HuH-7.5 (cell line): ENCODE results near the gene NKG7.
A peak's percentile ranks its signal among the peaks of the same experiment; 100 is the strongest.

ENCODE experiments used
- DNase-seq: peaks from one replicate; pipeline ENCODE4 v3.0.0; 2011; ENCODE audit warnings: low spot score

NKG7 gene

GRCh38 chr19:51391073-51391611 lies 18.7 kb upstream of the NKG7 start:
- no peak for DNase-seq

- no peak for DNase-seq
Observed at GRCh38 chr19:51389143-51389542, 16.7 kb upstream of the NKG7 start.

DNA sequence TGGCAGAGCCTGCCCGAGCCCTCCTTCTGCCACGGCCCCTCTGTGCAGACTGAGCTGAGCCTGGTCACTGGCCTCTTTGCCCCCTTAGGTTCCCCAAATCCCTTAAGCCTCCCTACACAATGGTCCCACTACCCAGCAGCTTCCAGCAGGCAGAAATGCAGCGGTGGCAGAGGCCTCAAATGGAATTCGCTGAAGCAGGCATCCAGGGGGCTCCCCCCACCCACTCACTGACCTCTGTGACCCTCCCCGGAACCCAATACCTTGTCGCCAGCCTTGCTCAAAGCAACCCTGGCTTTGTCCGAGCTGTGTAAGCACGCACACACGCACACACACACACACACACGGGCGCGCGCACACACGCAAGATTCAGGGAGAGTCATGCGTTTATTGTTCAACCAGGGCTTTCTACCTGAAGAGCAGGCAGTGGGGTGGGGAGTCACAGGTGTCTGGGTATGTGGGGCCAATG lies 15.5 kb upstream of the NKG7 start, which contains the start of gene LIM2:
Gene LIM2, minus strand, starts transcription at position 51 of the 466 bp plus-strand sequence. CDS start 531 bp downstream, outside the sequence.
- no peak for DNase-seq

DNA sequence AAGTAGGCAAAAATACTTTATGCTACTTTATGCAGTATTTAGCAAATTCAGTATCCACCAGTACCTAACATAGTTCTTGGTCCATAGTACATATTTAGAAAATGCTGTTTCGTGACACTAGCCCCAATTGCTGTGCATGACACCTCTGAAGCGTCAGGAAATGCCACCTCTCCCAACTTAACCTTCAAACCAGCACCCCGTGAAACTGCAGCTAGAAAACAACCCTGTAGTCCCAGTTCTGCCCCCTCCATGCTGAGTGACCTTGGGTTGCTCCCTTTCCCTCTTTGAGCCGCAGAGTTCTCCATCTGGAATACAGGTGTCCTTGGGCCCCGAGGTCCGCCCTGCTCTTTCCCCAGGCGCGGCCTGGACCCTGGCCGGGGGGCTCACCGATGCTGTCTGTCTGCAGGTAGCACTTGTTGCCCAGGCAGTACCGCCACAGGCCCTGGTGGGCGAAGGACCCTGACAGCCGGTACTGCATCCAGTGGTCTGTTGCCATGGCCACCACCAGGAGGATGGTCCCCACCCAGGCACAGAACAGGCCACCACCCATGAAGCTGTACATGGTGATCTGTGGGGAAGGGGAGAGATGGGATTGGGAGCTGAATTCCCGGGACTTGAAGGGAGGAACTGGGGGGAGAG lies 14.5 kb upstream of the NKG7 start:
- DNase-seq: no peak

GRCh38 chr19:51382004-51382403 lies 9.6 kb upstream of the NKG7 start:
- no peak for DNase-seq

DNA sequence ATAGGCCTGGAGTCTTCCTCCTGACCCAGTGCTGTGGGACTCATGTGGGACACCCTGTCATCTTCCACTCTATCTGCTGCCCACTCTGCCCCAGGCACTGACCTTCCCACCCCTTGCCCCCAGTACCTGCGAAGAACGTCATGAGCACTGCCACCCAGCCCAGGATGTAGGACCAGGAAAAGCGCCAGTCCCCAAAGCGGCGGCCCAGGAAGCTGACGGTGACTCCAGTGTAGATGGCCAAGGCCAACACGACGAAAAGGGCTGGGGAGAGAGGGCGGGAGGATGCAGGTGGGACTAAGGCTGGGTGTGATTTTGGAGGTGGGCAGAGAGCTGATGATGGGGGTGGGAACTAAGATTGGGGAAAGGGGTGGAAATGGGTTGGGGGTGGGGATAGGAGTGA lies 7.9 kb upstream of the NKG7 start:
- DNase-seq: no peak

GRCh38 chr19:51377422-51377821 lies 5.0 kb upstream of the NKG7 start:
- DNase-seq: no peak

GRCh38 chr19:51375504-51376221 lies 3.2 kb upstream of the NKG7 start:
- DNase-seq: no peak

GRCh38 chr19:51372021-51372648 lies 319 bp downstream of the NKG7 start:
- DNase-seq: no peak

GRCh38 chr19:51371186-51371690 lies 1.2 kb downstream of the NKG7 start:
- no peak for DNase-seq

DNA sequence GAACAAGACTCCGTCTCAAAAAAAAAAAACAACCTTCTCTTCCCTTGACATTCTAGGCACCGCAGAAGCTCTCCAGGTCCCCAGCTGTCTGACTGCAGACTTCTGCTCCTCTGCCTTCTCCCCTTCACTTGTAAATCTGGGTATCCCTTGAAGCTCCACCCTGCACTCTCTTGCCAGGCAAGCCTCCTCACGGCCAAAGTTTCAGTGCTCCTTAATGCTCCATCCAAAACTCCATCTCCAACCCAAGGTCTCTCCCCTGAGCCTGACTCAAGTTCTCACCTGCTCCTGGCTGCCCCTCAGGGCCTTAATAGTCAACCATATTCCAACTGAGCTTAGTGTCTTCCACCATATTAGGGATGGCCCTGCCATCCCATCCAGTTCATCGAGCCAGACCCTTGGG lies 2.2 kb downstream of the NKG7 start:
- DNase-seq: no peak

GRCh38 chr19:51368366-51369282 lies 3.8 kb downstream of the NKG7 start, which contains the start of gene CLDND2:
Gene CLDND2 (minus strand): TSS chr19:51369003. CDS start chr19:51368577, 426 bp downstream.
- DNase-seq: no peak

GRCh38 chr19:51367565-51368365 lies 4.7 kb downstream of the NKG7 start:
- DNase-seq: peak; percentile 89

- DNase-seq: no peak
Observed at GRCh38 chr19:51367255-51367564, 5.2 kb downstream of the NKG7 start.

DNA sequence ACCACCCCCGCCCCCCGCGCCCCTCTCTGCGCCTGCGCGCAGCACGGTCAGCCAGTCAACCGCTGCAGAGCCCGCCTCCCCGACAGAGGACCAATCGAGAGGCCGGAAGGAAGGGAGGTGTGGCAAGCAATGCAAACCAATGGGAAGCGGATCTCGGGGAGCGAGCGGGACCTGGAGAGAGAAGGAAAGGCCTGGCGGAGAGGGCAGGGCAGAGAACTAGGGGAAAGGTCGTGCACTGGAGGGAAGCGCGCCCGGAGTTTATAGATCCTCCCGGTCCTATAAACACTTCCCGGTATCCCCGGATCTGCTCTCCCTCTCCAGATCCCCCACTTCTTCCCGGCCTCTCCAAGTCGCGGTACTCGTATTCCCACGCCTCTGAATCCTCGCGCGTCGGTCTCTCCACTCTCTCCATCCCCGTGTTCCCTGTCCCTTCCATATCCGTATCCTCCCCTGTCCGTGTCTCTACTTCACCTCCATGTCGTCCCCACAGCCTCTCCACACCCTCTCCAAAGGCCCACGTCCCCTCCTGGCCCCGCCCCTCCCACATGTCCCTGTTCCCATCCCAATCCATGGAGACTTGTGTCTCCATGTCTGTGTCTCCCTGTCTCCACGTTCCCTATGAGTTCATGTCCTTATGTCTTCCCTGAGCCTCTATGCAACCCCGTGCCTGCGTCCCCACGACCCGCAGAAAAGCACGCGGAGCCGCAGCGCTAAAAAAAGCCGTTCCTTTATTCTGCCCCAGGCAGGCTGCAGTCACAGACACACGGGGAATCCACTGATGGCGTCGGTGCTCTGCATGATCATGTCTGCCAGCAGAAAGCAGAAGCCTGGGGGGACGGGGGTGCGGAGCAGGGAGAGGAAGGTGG lies 5.8 kb downstream of the NKG7 start:
- DNase-seq: peak; percentile 94

GRCh38 chr19:51365965-51366388 lies 6.5 kb downstream of the NKG7 start, which contains the start of gene ETFB:
Gene ETFB (minus strand): TSS chr19:51366388. CDS start chr19:51366326, 62 bp downstream.
- no peak for DNase-seq

DNA sequence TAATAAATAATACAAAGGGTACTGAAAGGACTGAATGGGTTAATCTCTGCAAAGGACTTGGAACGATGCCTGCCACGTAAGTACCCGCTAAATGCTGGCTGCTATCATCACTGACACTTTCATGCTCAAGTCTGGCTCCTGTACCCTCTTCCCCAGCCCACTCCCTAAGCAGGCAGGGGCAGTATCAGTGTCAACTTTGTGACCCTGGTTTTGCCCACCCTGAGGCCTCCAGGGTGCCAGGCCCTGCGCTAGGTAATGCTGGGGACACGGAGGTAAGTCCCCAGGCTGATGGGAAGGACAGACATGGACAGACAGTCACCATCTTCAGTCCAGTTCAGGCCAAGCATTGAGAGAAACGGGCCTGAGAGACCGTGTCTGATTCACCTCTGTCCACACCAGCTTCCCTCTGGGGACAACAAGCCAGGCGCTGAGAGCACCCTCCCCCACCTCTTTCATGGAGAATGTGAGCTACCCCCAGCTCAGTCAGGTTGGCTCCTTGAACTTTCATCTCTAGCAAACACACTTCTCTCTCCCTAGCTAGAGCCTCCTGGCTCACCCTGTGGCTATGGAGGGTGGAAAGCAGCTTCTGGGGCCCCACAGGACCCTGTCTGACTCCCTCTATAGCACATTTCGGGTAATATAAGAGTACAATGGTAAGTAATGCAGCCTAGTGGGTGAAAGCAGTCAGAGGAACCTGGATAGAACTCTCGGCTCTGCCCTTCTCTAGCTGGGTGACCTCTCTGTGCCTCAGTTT lies 7.1 kb downstream of the NKG7 start:
- peak; percentile 30 for DNase-seq

DNA sequence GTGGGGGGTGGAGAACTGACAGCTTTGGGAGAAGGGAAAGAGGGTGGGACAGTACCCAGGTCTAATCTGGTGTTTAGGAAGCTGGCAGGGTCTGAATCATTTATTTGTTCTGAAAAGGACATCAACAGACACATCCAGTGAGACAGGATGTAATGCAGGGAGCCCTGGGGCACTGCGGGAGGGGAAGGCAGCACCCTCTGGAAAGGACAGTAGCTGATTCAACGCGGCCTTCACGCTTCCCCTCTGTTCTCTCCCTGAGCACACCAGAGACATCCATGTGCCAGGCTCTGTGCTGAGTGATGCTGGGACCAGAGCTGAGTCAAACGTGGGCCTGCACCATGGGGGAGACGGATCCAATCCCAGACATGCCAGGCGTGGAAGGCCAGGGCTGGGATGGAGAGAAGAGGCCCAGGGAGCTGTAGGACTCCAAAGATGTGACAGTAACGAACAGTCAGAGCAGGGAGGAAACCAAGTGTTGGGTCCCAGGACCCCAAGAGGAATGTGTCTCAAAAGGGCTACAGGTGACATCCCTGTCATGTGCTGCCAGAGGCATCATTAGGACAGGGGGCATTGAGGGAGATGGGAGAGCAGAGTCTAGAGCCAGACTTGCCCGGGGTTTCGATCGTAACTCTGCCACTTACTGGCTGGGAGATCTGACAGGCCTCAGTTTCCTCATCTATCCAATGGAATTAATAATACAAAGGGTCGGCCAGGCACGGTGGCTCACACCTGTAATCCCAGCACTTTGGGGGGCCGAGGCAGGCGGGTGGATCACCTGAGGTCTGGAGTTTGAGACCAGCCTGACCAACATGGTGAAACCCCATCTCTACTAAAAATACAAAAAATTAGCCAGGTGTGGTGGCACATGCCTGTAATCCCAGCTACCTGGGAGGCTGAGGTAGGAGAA lies 8.0 kb downstream of the NKG7 start:
- no peak for DNase-seq
